HG03196 (cell line): ENCODE results near the gene SEC16B.

Experiments used
- ATAC-seq: cut with Tn5 transposase; IDR thresholded peaks from one replicate; pipeline ENCODE4 v1.9.1; 2021; ENCODE audit not compliant: unreplicated experiment

Gene SEC16B

DNA sequence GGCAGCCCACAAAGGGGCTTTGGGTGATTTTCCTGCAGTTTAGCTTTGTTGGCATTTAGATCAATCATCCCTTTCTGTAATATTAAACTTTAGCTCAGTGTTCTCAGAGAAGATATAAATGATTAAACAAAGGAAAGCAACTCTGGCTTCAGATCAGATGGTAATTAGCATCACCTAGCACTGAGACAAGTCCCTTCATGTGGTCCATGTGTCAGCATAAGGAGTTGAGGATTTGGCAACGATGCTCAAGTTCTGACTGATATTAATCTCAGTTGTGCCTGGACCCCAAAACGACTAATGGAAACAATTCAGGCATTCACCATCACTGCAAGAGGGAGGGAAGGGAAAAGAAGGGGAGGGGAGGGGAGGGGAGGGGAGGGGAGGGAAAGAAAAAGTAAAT is 60.4 kb downstream of the SEC16B start:
- ATAC-seq = no peak

DNA sequence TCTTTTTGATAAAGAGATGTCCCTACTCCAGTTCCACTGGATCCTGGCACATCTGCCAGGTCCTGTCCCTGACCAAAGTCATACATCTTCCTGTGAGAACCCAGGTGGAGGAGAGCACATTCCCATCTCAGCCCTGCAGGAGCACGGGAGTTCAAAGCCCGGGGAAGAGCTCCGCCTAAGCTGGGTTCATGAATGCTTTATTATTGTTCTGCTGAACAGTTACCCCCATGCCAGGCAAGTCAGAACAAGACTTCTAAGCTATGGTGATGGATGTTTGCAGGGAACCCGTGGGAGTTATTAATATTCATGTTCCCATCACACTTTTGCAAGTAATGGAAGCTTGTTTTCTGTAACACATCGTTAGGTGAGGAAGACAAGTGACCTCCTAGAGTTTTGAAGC is 62.9 kb downstream of the SEC16B start:
- no peak for ATAC-seq

DNA sequence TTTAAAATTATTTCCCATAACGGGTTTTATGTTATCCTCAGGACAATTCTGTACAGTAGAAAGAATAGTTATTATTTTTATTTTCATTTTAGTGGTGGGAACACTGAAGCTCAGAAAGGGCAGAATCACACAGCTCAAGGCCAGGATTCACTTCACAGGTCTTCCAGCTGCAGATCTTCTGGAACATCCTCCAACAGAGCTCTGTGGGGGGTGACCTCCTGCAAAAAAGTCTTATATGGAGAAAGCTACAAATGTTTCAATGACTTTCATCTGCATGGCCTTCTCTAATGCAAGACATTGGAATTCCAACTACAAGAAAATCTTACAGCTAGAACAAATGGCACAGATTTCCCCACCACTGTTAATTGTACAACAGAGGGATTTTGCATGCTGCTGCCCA is 64.2 kb downstream of the SEC16B start:
- no peak for ATAC-seq

DNA sequence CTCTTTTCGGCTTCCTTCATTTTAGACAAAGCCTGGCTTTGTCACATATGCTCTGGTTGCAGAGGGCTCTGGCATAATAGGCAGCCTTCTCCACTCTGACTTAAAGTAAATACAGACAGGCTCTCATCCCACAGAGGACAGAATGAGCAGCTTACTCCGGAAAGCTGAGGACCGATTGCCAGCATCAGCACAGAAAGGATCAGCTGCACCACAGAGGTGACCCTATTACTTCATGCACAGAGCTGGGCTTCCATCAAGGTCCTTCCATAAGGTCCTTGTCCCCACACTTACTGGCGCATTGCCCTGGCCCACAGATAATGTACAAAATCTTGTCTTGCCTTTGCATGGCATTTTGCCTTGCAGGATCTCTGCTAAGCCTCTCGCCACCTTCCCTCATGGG is 67.6 kb downstream of the SEC16B start:
- ATAC-seq = no peak

DNA sequence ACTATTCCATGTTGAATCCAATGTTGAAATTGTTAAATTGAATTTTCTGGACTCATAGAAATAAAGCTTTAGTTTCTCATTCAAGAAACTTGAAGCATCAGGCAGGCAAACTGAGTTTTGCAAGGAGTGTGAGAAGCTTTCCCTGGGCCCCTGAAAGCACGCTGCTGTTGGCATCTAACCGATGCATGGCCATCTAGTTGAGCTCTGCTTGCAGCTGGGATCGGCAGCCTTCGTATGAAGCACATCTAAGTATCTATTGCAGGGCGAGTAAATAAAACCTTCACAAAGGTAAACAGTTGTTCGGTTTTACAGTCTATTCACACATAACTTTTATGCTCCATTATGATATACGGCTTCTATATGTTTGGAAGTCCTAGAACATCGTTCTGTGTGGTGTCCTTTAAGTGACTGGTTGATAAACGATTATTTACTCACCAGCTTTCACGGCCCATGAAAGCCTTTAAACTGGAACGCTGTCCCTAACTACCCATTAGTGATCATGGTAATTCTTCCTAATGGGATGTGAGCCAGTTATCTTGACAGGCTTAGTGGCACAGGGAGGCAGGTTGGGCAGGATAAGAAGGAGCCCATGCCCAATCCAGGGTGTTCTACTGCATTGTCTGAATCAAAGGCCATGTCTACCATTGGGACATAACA is 71.7 kb downstream of the SEC16B start:
- no peak for ATAC-seq

DNA sequence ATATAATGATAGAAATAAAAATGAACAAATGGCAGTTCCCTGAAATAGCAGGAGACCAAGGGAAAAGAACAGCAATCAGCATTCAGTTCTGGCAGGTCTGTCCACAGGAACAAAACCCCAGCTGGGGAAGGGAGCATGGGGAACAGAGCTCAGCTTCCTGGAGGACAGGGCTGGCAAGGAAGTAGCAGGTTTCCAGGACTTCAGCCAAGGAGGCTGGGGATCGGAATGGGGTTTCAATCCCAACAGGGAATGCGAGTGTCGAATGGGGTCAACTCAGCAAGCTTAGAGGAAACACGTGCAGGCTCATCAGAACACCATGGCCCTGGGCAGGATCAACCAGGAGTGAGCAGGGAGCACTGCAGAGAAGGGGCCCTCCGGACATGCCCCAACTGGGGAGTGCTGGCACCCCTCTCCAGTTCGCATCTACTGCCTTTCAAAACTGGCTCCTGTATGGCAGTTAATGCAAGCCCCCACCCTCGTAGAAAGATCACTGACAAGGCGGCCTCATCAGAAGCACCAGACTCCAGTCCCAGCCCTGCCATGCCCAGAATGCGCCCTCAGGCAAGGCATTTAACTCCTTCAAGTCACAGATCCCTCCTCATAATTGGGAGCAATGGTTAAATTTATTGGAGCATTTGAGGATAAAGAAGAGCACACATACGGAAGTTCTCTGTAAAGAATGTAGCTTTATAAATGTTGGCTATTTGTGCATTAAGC is 72.4 kb downstream of the SEC16B start:
- no peak for ATAC-seq
